Breast epithelium (tissue), 4 donors: ENCODE results near the gene FGFBP2. TPM values are rescaled to one million over a fixed set of nuclear protein-coding genes. Genes with fewer than 3 reads are reported as not detected.

Experiments used
- DNase-seq, 2 donors: peaks; one replicate each; pipeline ENCODE4 v3.0.0-alpha.2; 2019; ENCODE audit warnings: low spot score in 2 of 2
- H3K27ac ChIP-seq, 2 donors: fragments of 200-600 bp; sonication (generic) in 1 of 2; one replicate each; pipeline ENCODE4 v1.5.1; 2016 to 2019; ENCODE audit warnings: mild to moderate bottlenecking in 1 of 2
- H3K27me3 ChIP-seq, 2 donors: fragments of 200-600 bp; sonication (generic) in 1 of 2; one replicate each; pipeline versions ENCODE4 v1.5.1 to v1.6.0; 2017 to 2019; ENCODE audit warnings: control low read depth in 1 of 2, mild to moderate bottlenecking in 1 of 2
- H3K36me3 ChIP-seq: fragments of 200-600 bp; one replicate; pipeline ENCODE4 v1.5.1; 2019
- H3K4me1 ChIP-seq, 2 donors: fragments of 200-600 bp; sonication (generic); one replicate each; pipeline ENCODE4 v1.5.1; 2016 to 2019; ENCODE audit warnings: control low read depth in 1 of 2
- H3K4me3 ChIP-seq, 3 donors: fragments of 200-600 bp; sonication (generic); 1 replicate in 2 of 3; 2 replicates in 1 of 3; pipeline ENCODE4 v1.5.1; 2016 to 2019; ENCODE audit warnings: mild to moderate bottlenecking in 3 of 3, moderate library complexity in 2 of 3
- H3K9me3 ChIP-seq, 2 donors: fragments of 200-600 bp; sonication (generic) in 1 of 2; one replicate each; pipeline ENCODE4 v1.5.1; 2016 to 2019; ENCODE audit warnings: control low read depth in 1 of 2
- POLR2A ChIP-seq: fragments of 450-650 bp; IDR thresholded peaks from one replicate; pipeline ENCODE4 v1.6.1; 2016; ENCODE audit warnings: antibody characterized with exemption, mild to moderate bottlenecking, moderate library complexity
- POLR2AphosphoS5 ChIP-seq, 3 donors: sonication (generic); formaldehyde crosslinking; IDR thresholded peaks; one replicate each; pipeline ENCODE4 v1.6.1; 2017; ENCODE audit warnings: antibody characterized with exemption in 3 of 3
- intact Hi-C: fragments of 100-400 bp; cut with DNase I; formaldehyde crosslinking; loops from one replicate; pipeline ENCODE4 v1.15.1; 2023; ENCODE audit warnings: low total_unique reads
- total RNA-seq, 3 donors: library from RNA; depleted of rRNA; stranded (reverse); fragments of >200 nt; gene quantifications; one replicate each; pipeline ENCODE4 v1.1.0, GENCODE V29; 2016
- TF ChIP-seq, protein P1 (sequence below), 3 donors: fragments of 450-650 bp; IDR thresholded peaks; one replicate each; pipeline ENCODE4 v1.5.1; 2016 to 2017; ENCODE audit warnings: antibody characterized with exemption in 3 of 3, mild to moderate bottlenecking in 3 of 3, moderate library complexity in 3 of 3

FGFBP2 gene
- total RNA-seq, 3 donors from 2014 or later: 3.4 to 6.4 (median 6.2) TPM

GRCh38 chr4:15930314-15930713, 32.7 kb downstream of the FGFBP2 start:
- no peak for DNase-seq
- intact Hi-C loops: no loop called here
- H3K4me1 ChIP-seq: no peaks in the 10 kb centered on the region
- H3K27ac ChIP-seq: no peak overlapping the region
- H3K9me3 ChIP-seq: no peaks in the 10 kb centered on the region
- H3K36me3 ChIP-seq: no peaks in the 10 kb centered on the region
- H3K4me3 ChIP-seq: no peak overlapping the region
- no peaks in the 10 kb centered on the region for H3K27me3 ChIP-seq
- TF ChIP-seq POLR2A: no peak
- TF ChIP-seq, protein P1, sequence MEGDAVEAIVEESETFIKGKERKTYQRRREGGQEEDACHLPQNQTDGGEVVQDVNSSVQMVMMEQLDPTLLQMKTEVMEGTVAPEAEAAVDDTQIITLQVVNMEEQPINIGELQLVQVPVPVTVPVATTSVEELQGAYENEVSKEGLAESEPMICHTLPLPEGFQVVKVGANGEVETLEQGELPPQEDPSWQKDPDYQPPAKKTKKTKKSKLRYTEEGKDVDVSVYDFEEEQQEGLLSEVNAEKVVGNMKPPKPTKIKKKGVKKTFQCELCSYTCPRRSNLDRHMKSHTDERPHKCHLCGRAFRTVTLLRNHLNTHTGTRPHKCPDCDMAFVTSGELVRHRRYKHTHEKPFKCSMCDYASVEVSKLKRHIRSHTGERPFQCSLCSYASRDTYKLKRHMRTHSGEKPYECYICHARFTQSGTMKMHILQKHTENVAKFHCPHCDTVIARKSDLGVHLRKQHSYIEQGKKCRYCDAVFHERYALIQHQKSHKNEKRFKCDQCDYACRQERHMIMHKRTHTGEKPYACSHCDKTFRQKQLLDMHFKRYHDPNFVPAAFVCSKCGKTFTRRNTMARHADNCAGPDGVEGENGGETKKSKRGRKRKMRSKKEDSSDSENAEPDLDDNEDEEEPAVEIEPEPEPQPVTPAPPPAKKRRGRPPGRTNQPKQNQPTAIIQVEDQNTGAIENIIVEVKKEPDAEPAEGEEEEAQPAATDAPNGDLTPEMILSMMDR (IDR thresholded peaks at IDR 0.05): no peak
- no peak for TF ChIP-seq POLR2AphosphoS5 (IDR thresholded peaks at IDR 0.05)

DNA sequence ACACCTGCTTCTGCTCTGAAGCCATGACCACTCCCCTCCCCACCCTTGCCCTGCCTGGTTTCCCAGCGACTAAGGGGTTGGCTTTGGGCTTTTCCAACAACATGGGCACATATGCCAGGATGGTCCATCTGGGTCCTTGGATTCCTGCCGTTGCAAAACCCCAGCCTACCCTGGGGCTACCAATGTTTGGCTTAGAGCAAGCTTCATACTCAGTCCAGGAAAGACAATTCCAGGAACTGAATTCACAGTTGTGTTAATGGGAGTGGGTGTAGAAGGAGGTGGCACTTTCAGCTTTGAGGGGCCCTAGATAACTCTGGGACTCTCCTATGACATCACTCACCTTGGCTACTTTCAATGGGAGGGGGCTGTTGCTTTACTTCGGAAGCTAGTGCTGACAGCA, 33.4 kb downstream of the FGFBP2 start:
- no peak for DNase-seq
- Histone ChIP-seq H3K4me1 (no peaks in the 10 kb centered on the region), H3K4me3 (no peak overlapping the region), H3K27me3 (no peaks in the 10 kb centered on the region), H3K36me3 (no peaks in the 10 kb centered on the region), H3K27ac (no peak overlapping the region), H3K9me3 (no peaks in the 10 kb centered on the region)
- intact Hi-C loops: no loop called here
- TF ChIP-seq POLR2A (no peak), POLR2AphosphoS5 (IDR thresholded peaks at IDR 0.05) (no peak)
- TF ChIP-seq, protein P1 (IDR thresholded peaks at IDR 0.05): no peak

DNA sequence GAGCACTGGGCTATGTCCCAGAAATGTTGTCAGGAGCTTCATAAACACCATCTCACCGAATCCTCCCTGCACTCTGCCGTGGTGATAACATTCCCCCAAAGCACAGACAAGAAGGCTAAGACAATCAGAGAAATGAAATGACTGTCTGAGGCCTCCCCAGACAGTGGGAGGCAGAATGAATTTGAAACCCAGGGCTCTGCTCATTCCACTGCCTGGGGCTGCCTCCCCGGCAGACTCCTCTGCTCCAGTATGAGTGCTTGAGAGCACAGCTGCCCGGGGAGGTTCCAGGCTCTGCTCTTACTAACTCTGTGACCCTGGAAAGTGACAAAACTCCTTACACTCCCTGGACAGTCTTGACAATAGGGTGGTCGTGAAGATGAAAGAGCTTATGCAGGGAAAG, 34.1 kb downstream of the FGFBP2 start:
- no peaks in the 10 kb centered on the region for H3K4me1 ChIP-seq
- no peak overlapping the region for H3K4me3 ChIP-seq
- no peaks in the 10 kb centered on the region for H3K9me3 ChIP-seq
- intact Hi-C loops: no loop called here
- DNase-seq: no peak
- TF ChIP-seq, protein P1 (IDR thresholded peaks at IDR 0.05): no peak
- H3K27ac ChIP-seq: no peak overlapping the region
- H3K36me3 ChIP-seq: no peaks in the 10 kb centered on the region
- H3K27me3 ChIP-seq: no peaks in the 10 kb centered on the region

GRCh38 chr4:15926486-15926885, 36.5 kb downstream of the FGFBP2 start:
- DNase-seq: no peak
- H3K36me3 ChIP-seq: no peaks in the 10 kb centered on the region
- H3K27me3 ChIP-seq: no peaks in the 10 kb centered on the region
- H3K4me1 ChIP-seq: no peaks in the 10 kb centered on the region
- no peak overlapping the region for H3K27ac ChIP-seq
- no peaks in the 10 kb centered on the region for H3K9me3 ChIP-seq
- no peak for TF ChIP-seq POLR2AphosphoS5 (IDR thresholded peaks at IDR 0.05)
- TF ChIP-seq, protein P1 (IDR thresholded peaks at IDR 0.05): no peak
- TF ChIP-seq POLR2A: no peak
- H3K4me3 ChIP-seq: no peak overlapping the region
- intact Hi-C loops: no loop called here

DNA sequence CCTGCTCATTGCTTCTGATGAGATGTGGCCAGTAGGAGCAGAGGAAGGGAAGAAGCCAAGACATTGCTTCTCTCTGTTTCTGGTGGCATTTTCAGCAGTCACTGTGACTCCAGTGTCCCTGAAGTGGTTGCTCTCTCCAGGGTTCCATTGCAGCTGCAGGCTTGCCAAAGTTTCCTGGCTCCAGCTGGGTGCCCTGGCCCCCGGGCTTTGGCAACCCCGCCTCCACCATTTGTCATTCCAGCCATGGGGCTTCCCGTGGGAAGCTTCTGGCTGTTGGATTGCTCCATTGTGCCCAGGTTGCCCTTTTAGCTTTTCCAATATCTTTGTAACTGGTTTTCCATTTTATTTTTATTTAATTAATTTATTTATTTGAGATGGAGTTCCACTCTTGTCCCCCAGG, 37.1 kb downstream of the FGFBP2 start:
- intact Hi-C loops: no loop called here
- no peak for DNase-seq
- no peaks in the 10 kb centered on the region for H3K36me3 ChIP-seq
- H3K4me1 ChIP-seq: no peaks in the 10 kb centered on the region
- no peak overlapping the region for H3K4me3 ChIP-seq
- H3K27ac ChIP-seq: no peak overlapping the region
- H3K9me3 ChIP-seq: no peaks in the 10 kb centered on the region
- no peaks in the 10 kb centered on the region for H3K27me3 ChIP-seq
- TF ChIP-seq, protein P1 (IDR thresholded peaks at IDR 0.05): no peak
- TF ChIP-seq POLR2A (no peak), POLR2AphosphoS5 (IDR thresholded peaks at IDR 0.05) (no peak)
